OCI-LY3 (cell line): ENCODE data around the gene OBSL1.

Source experiments
- EZH2phosphoT487 ChIP-seq: fragments of 200-600 bp; shearing (Covaris generic); IDR thresholded peaks from 2 replicates; pipeline ENCODE4 v1.6.1; 2018; ENCODE audit warnings: antibody characterized with exemption, mixed run types, low read depth
- TF ChIP-seq, protein P1 (sequence below): fragments of 200-600, 300-600 bp; sonication (generic); IDR thresholded peaks from 2 replicates; pipeline ENCODE4 v1.5.1; 2014; ENCODE audit warnings: antibody characterized with exemption, low read length, low read depth

- TF ChIP-seq, protein P1, sequence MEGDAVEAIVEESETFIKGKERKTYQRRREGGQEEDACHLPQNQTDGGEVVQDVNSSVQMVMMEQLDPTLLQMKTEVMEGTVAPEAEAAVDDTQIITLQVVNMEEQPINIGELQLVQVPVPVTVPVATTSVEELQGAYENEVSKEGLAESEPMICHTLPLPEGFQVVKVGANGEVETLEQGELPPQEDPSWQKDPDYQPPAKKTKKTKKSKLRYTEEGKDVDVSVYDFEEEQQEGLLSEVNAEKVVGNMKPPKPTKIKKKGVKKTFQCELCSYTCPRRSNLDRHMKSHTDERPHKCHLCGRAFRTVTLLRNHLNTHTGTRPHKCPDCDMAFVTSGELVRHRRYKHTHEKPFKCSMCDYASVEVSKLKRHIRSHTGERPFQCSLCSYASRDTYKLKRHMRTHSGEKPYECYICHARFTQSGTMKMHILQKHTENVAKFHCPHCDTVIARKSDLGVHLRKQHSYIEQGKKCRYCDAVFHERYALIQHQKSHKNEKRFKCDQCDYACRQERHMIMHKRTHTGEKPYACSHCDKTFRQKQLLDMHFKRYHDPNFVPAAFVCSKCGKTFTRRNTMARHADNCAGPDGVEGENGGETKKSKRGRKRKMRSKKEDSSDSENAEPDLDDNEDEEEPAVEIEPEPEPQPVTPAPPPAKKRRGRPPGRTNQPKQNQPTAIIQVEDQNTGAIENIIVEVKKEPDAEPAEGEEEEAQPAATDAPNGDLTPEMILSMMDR = no peak
- TF ChIP-seq EZH2phosphoT487 = no peak
Measured at GRCh38 chr2:219567131-219567530, 4.2 kb downstream of the OBSL1 start.
